AG04449 (cell line): ENCODE results near the gene DYNC2H1.

Source experiments
- CTCF ChIA-PET: fragments of 350-600 bp; formaldehyde crosslinking; extraction: SDS; loops from one replicate; lab custom pipeline; 2021; ENCODE audit warnings: antibody characterized with exemption; lab: Yijun Ruan, JAX
- POLR2A ChIA-PET: fragments of 400-600, 350-600 bp; formaldehyde crosslinking; extraction: SDS; loops from one replicate; lab custom pipeline; 2020; ENCODE audit warnings: antibody characterized with exemption, inconsistent platforms; lab: Yijun Ruan, JAX
- DNase-seq: peaks from one replicate; pipeline ENCODE4 v3.0.0-alpha.2; 2010; ENCODE audit warnings: low read depth, low spot score
- H3K4me3 ChIP-seq: 2 replicates; pipeline ENCODE4 v1.5.1; 2011; ENCODE audit warnings: low read depth, mild to moderate bottlenecking, control low read depth, low read length
- TF ChIP-seq, protein P1 (sequence below): IDR thresholded peaks from one replicate; pipeline ENCODE4 v1.5.1; 2011; ENCODE audit warnings: mild to moderate bottlenecking, moderate library complexity, low read length, control low read depth, inconsistent platforms; ENCODE audit not compliant: insufficient read depth; ENCODE audit errors: missing control alignments

Gene DYNC2H1

DNA sequence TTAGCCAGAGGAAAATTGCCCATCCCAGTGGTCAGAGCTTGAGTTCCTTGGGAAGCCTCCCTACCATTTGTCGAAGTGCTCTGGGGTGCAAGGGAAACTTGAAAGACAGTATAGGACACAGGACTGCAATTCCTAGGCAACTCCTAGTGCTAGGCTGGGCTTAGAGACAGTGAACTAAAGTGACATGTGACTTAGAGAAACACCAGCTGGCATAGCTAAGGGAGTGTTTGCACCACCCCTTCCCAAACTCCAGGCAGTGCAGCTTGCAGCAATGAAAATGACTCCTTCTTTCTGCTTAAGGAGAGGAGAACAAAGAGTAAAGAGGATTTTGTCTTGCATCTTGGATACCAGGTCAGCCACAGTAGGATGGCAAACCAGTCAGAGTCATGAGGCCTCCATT is 388.0 kb downstream of the DYNC2H1 start:
- H3K4me3 ChIP-seq, result no peak overlapping the region
- CTCF ChIA-PET, result interaction anchor here (0.8 kb wide), 1 partner anchor 13 kb away, joined by 3 read pairs; no protein-coding TSS in a partner anchor
- POLR2A ChIA-PET, result no interaction called here
- DNase-seq, result no peak
- TF ChIP-seq, protein P1, sequence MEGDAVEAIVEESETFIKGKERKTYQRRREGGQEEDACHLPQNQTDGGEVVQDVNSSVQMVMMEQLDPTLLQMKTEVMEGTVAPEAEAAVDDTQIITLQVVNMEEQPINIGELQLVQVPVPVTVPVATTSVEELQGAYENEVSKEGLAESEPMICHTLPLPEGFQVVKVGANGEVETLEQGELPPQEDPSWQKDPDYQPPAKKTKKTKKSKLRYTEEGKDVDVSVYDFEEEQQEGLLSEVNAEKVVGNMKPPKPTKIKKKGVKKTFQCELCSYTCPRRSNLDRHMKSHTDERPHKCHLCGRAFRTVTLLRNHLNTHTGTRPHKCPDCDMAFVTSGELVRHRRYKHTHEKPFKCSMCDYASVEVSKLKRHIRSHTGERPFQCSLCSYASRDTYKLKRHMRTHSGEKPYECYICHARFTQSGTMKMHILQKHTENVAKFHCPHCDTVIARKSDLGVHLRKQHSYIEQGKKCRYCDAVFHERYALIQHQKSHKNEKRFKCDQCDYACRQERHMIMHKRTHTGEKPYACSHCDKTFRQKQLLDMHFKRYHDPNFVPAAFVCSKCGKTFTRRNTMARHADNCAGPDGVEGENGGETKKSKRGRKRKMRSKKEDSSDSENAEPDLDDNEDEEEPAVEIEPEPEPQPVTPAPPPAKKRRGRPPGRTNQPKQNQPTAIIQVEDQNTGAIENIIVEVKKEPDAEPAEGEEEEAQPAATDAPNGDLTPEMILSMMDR, result no peak

DNA sequence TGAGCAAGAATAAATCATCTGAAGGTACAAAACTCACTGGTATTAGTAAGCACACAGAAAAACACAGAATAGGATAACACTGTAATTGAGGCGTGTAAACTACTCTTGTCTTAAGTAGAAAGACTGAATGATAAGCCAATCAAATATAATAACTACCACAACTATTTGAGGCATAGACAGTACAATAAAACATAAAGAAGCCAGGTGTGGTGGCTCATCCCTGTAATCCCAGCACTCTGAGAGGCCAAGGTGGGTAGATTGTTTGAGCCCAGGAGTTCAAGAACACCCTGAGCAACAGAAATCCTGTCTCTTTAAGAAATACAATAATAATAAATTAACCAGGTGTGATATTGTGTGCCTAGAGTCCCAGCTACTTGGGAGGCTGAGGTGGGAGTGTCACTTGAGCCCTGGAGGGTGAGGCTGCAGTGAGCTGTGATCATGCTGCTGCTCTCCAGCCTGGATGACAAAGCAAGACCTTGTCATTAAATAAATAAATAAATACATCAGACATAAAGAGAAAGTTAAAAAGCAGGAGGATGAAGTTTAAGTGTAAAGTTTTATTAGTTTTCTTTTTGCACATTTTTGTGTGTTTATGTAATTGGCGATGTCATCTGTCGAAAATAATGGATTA is 390.6 kb downstream of the DYNC2H1 start:
- TF ChIP-seq, protein P1, result no peak
- DNase-seq, result no peak
- no peak overlapping the region for H3K4me3 ChIP-seq
- ChIA-PET POLR2A (no interaction called here), CTCF (no interaction called here)

DNA sequence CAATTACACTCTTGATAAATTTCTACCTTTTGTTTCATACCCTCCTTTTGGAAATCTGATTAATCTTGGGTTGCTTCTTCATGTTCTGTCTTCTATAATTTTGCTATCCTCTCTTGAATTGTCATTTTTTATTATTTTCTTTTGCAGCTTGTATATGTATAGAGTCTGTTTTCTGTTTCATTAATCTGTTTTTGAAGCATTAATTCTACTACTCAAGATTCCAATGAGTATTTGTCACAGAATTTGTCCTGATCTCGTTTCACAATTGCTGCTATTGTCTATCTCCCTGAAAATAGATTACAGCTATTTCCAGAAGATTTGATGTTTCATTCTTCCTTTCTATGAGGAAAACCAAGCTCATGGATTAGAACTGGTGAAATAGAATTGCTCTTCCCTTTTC is 406.1 kb downstream of the DYNC2H1 start:
- DNase-seq, result no peak
- no peak overlapping the region for H3K4me3 ChIP-seq
- ChIA-PET POLR2A (no interaction called here), CTCF (no interaction called here)
- TF ChIP-seq, protein P1, result no peak

DNA sequence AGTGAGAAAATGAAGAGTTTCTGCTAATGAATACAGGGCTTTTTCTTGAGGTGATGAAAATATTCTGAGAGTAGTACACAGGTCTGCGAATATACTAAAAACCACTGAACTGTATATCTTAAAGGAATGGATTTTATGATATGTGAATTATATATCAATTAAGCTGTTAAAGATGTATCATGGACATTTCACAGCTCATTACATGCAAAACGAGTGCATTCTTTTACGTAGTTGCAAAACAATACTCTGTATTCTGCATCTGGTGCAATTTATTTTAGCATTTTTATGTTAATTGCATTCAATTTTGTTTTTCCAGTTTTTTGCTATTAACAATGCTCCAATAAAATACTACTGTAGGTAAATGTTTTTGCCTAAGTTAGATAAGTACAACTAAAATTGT is 411.6 kb downstream of the DYNC2H1 start:
- CTCF ChIA-PET, result no interaction called here
- no peak for DNase-seq
- no peak overlapping the region for H3K4me3 ChIP-seq
- TF ChIP-seq, protein P1, result no peak
- POLR2A ChIA-PET, result no interaction called here

DNA sequence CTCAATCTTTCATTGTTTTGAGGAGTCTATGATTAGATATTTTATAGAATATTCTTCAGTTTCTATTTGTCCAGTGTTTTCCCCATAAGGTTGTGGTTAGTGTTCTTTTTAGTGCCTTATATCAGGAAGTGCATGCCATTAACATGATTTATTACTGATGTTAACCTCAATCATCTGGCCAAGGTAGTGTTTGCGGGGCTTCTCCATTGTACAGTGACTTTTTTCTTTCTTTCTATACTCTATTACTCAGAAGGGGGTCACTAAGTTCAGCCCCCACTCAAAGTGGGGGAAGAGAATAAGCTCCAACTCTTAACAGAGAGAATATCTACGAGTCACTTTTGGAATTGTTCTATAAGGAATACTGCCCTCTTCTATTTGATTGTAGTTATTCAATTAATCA is 415.8 kb downstream of the DYNC2H1 start:
- CTCF ChIA-PET, result interaction anchor here (1.1 kb wide), 1 partner anchor 13 kb away, joined by 4 read pairs; no protein-coding TSS in a partner anchor
- H3K4me3 ChIP-seq, result no peak overlapping the region

DNA sequence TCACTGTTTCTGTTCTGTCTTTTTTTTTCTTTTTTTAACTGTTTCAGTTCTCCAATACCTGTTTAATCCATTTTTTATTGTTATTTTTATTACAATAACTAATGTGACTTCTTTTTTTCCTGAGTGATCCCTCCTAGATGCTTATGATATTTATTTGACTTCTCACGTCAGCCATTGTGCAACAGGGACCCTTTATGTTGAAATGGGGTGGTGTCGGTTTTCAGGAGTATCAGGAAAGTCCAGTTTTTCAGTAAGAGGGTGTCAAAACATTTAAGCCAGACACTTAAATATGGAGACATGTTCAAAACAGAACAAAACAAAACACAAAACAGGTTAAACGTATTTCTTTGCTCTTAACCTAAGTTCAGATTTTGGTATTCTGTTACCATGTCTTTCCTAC is 418.8 kb downstream of the DYNC2H1 start:
- H3K4me3 ChIP-seq, result no peak overlapping the region
- TF ChIP-seq, protein P1, result no peak
- ChIA-PET POLR2A (no interaction called here), CTCF (interaction anchor here (1.8 kb wide), 1 partner anchor 9 kb away, joined by 14 read pairs; no protein-coding TSS in a partner anchor)
- no peak for DNase-seq

More for the DNA sequence above, 415.8 kb downstream of the DYNC2H1 start:
- POLR2A ChIA-PET, result interaction anchor here (0.6 kb wide), 1 partner anchor 1383 kb away, joined by 3 read pairs; no protein-coding TSS in a partner anchor
- TF ChIP-seq, protein P1, result no peak
- no peak for DNase-seq
